Spleen (tissue), 11 donors: ENCODE data around the gene PPP1CB. TPM values are rescaled to one million over a fixed set of nuclear protein-coding genes. Genes with fewer than 3 reads are reported as not detected.

Experiments used
- DNase-seq: peaks from one replicate; pipeline ENCODE4 v3.0.0-alpha.2; 2020
- H3K27ac ChIP-seq, 8 donors: fragments of 200-600 bp; sonication (generic) in 7 of 8; 1 replicate in 4 of 8; 2 replicates in 4 of 8; pipeline versions ENCODE4 v1.5.0 to v1.8.0; 2016 to 2021; ENCODE audit warnings: inconsistent platforms in 4 of 8, mild to moderate bottlenecking in 4 of 8, moderate library complexity in 1 of 8
- H3K27me3 ChIP-seq, 7 donors: fragments of 200-600 bp; sonication (generic) in 6 of 7; replicated peaks in 1 of 7; 1 replicate in 4 of 7; 2 replicates in 3 of 7; pipeline versions ENCODE4 v1.5.0 to v1.8.0; 2016 to 2021; ENCODE audit warnings: inconsistent platforms in 3 of 7, mild to moderate bottlenecking in 1 of 7
- H3K36me3 ChIP-seq, 6 donors: fragments of 200-600 bp; sonication (generic) in 5 of 6; 1 replicate in 4 of 6; 2 replicates in 2 of 6; pipeline versions ENCODE4 v1.5.0 to v1.8.0; 2016 to 2021; ENCODE audit warnings: inconsistent platforms in 2 of 6
- H3K4me1 ChIP-seq, 6 donors: fragments of 200-600 bp; sonication (generic) in 5 of 6; 1 replicate in 3 of 6; 2 replicates in 3 of 6; pipeline versions ENCODE4 v1.5.0 to v1.8.0; 2016 to 2021; ENCODE audit warnings: inconsistent platforms in 3 of 6
- H3K4me3 ChIP-seq, 8 donors: fragments of 200-600 bp; sonication (generic) in 7 of 8; 1 replicate in 4 of 8; 2 replicates in 4 of 8; pipeline versions ENCODE4 v1.5.0 to v1.8.0; 2016 to 2021; ENCODE audit warnings: inconsistent platforms in 4 of 8, mild to moderate bottlenecking in 4 of 8, moderate library complexity in 2 of 8
- H3K9me3 ChIP-seq, 8 donors: fragments of 200-600 bp; sonication (generic) in 7 of 8; 1 replicate in 4 of 8; 2 replicates in 4 of 8; pipeline versions ENCODE4 v1.5.0 to v1.8.0; 2016 to 2021; ENCODE audit warnings: inconsistent platforms in 4 of 8
- POLR2A ChIP-seq, 3 donors: fragments of 450-650 bp; IDR thresholded peaks; one replicate each; pipeline ENCODE4 v1.5.1; 2017; ENCODE audit warnings: antibody characterized with exemption in 3 of 3, mild to moderate bottlenecking in 1 of 3
- POLR2AphosphoS5 ChIP-seq, 3 donors: sonication (generic); formaldehyde crosslinking; IDR thresholded peaks; one replicate each; pipeline ENCODE4 v1.5.1; 2017; ENCODE audit warnings: antibody characterized with exemption in 3 of 3
- WGBS, 5 donors: extraction: QIAGEN DNeasy Blood & Tissue Kit in 3 of 5; methylation state at CpG; one replicate each; pipeline versions ENCODE4 v1.1.5 to v1.1.7; 2013 to 2018; 5-methylcytosine and 5-hydroxymethylcytosine counted together
- intact Hi-C: fragments of 100-400 bp; cut with DNase I; formaldehyde crosslinking; loops from one replicate; pipeline ENCODE4 v1.15.0; 2023; ENCODE audit warnings: low total_unique reads
- polyA plus RNA-seq, 3 donors: library from polyadenylated mRNA; stranded (reverse); fragments of 200-250 nt; gene quantifications; one replicate each; pipeline ENCODE4 v1.2.1, GENCODE V29; 2013
- total RNA-seq, 7 donors: library from RNA; depleted of rRNA in 3 of 7; stranded (reverse); fragments of >200 nt in 3 of 7; fragmentation: NEBNext Ultra II Directional in 4 of 7; extraction: Animal tissue kit (Norgen Biotek cat#: 25700) in 4 of 7; gene quantifications; one replicate each; pipeline versions ENCODE4 v1.1.0 to v1.2.1, GENCODE V29; 2016 to 2021
- TF ChIP-seq, protein P1 (sequence below), 11 experiments: fragments of 200-600 bp in 7 of 11; fragments of 450-650 bp in 4 of 11; sonication (generic) in 4 of 11; IDR thresholded peaks in 8 of 11; conservative IDR thresholded peaks in 3 of 11; 1 replicate in 7 of 11; 2 replicates in 4 of 11; pipeline versions ENCODE4 v1.4.0 to v1.8.0; 2016 to 2021; ENCODE audit warnings: antibody characterized with exemption in 11 of 11, inconsistent platforms in 4 of 11, mild to moderate bottlenecking in 1 of 11
- donor health status: healthy with polysubstance abuse.
- donor health status: DM: no; HTN: no; CAD: no; lungs with moderate emphysema.
- donor health status: DM: no; HTN: no; CAD: no.
- donor health status: Bipolar disorder and iron deficiency.
- donor health status: healthy.
- donor health status: DM: no; HTN: no; CAD: no.
- donor health status: DM: yes; HTN: yes; CAD: no.

Gene PPP1CB
- total and polyA plus RNA-seq, 10 donors, result 40.4 to 244 (median 187) TPM

DNA sequence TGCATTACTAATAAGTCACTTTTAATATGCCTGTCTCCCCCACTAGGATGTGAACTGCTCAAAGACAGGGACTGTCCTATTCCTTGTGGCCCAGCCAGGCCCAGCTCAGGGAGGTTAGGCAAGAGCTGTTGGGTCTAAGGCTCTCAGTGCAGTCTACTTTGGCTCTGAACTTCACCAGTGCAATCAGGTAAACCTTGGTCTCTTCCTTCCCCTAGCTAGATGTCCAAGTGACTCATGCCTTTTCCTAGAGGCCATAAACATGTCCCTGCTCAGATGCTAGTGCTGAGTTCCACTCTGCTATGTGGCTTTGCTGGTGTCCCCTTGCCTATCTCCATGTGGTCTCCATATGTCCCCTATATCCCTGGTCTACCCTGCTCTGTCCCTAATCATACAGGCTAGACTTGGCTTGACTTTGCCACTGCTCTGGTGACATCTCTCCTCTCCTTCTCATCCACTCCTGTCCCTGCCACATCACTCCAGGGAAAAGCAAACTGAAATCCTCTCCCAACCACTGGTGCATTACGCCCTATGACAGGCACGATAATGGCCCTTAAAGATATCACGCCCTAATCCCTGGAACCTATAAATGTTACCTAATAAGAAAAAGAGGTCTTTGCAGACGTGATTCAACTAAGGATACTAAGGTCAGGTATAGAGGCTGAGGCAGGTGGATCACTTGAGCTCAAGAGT is 45.7 kb upstream of the PPP1CB start:
- H3K27me3 ChIP-seq, result no peaks in the 10 kb centered on the region
- no peaks in the 10 kb centered on the region for H3K36me3 ChIP-seq
- 89 to 97% (median 95%) methylated on average over 4 of the region's 4 CpGs for WGBS, 5 donors
- intact Hi-C loops, result no loop called here
- H3K4me1 ChIP-seq, result peaks cover 0 to 3% (median 0%) of the 10 kb centered on the region in 6 donors
- no peak for DNase-seq
- TF ChIP-seq POLR2AphosphoS5 (IDR thresholded peaks at IDR 0.05) (no peak), POLR2A (IDR thresholded peaks at IDR 0.05) (no peak)
- TF ChIP-seq, protein P1, sequence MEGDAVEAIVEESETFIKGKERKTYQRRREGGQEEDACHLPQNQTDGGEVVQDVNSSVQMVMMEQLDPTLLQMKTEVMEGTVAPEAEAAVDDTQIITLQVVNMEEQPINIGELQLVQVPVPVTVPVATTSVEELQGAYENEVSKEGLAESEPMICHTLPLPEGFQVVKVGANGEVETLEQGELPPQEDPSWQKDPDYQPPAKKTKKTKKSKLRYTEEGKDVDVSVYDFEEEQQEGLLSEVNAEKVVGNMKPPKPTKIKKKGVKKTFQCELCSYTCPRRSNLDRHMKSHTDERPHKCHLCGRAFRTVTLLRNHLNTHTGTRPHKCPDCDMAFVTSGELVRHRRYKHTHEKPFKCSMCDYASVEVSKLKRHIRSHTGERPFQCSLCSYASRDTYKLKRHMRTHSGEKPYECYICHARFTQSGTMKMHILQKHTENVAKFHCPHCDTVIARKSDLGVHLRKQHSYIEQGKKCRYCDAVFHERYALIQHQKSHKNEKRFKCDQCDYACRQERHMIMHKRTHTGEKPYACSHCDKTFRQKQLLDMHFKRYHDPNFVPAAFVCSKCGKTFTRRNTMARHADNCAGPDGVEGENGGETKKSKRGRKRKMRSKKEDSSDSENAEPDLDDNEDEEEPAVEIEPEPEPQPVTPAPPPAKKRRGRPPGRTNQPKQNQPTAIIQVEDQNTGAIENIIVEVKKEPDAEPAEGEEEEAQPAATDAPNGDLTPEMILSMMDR (IDR thresholded peaks at IDR 0.05 in 8 of 11, conservative IDR thresholded peaks at IDR 0.05 in 3 of 11), result no peak
- no peak overlapping the region for H3K27ac ChIP-seq
- peaks cover 0 to 21% (median 11%) of the 10 kb centered on the region in 8 donors for H3K9me3 ChIP-seq
- no peak overlapping the region for H3K4me3 ChIP-seq

DNA sequence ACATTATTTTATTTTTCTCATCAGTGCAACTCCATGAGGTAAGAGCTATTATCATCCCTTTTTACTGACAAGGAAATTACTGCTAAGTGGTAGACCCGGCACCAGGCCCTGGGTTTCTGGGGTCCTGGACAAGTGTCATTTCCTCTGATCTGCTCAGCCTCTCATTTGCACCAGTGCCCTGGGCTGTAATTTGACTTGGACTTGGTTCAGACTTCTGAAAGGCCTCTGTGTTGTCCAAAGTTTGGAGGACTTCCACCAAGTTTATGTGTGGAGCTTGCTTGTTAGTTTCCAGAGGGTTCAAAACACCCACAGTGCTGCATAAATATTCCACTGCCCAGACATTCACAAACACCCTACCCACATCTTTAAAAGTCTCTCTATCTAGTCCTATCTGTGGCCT is 44.0 kb upstream of the PPP1CB start:
- Histone ChIP-seq H3K9me3 (peaks cover 0 to 21% (median 11%) of the 10 kb centered on the region in 8 donors), H3K36me3 (no peaks in the 10 kb centered on the region), H3K4me1 (peaks cover 0 to under 1% (median 0%) of the 10 kb centered on the region in 6 donors), H3K4me3 (no peak overlapping the region), H3K27me3 (no peaks in the 10 kb centered on the region), H3K27ac (no peak overlapping the region)
- no peak for TF ChIP-seq POLR2A (IDR thresholded peaks at IDR 0.05)
- no peak for TF ChIP-seq POLR2AphosphoS5 (IDR thresholded peaks at IDR 0.05)
- TF ChIP-seq, protein P1 (IDR thresholded peaks at IDR 0.05 in 8 of 11, conservative IDR thresholded peaks at IDR 0.05 in 3 of 11), result no peak
- intact Hi-C loops, result no loop called here
- 23 to 87% (median 52%) methylated on average over 1 of the region's 1 CpG for WGBS, 5 donors
- DNase-seq, result peak; percentile 16

DNA sequence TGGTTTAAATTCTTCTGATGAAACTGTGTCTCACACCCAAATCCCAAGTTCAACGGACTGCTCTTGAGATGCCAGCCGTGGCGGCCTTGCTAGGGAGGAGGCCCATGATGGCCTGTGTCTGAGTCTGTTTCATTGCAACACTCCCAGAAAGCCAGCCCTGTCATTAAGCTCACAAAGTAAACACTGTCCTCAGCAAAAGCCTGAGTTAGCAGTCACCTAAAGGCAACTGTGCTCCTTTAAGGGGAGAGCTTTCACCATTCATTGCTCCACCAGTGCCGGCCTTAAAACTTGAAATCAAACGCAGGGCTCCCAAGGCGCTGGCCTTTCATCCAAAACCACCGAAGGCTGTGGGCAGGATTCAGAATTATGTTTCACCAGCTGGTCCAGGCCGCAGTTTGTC is 42.5 kb upstream of the PPP1CB start:
- Histone ChIP-seq H3K36me3 (no peaks in the 10 kb centered on the region), H3K9me3 (peaks cover 0 to 21% (median 11%) of the 10 kb centered on the region in 8 donors), H3K27ac (no peak overlapping the region), H3K4me1 (peaks cover 0 to 9% (median 0%) of the 10 kb centered on the region in 6 donors), H3K27me3 (no peaks in the 10 kb centered on the region), H3K4me3 (no peak overlapping the region)
- peak; percentile 23 for DNase-seq
- TF ChIP-seq POLR2A (IDR thresholded peaks at IDR 0.05) (no peak), POLR2AphosphoS5 (IDR thresholded peaks at IDR 0.05) (no peak)
- TF ChIP-seq, protein P1 (IDR thresholded peaks at IDR 0.05 in 8 of 11, conservative IDR thresholded peaks at IDR 0.05 in 3 of 11), result no peak
- intact Hi-C loops, result no loop called here
- WGBS, 5 donors, result 85 to 95% (median 88%) methylated on average over 8 of the region's 8 CpGs

DNA sequence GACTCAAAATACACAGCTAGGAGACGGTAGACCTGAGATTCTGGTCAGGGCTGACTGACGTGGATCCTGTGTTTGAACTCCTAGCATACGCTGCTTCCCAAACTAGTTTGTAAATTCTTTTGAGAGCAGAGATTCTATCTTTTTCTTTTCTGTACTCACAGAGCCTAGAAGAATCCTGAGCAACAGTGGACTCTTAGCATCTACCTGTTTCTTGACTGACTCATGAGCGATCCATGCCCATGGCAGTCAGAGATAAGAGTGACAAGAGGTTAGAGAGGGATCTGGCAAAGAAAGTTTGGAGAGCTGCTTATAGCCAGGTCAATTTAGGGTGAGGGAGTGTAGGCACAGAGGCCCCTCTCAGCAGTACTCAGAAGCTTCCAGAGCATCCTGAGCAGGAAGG is 41.1 kb upstream of the PPP1CB start:
- TF ChIP-seq, protein P1 (IDR thresholded peaks at IDR 0.05 in 8 of 11, conservative IDR thresholded peaks at IDR 0.05 in 3 of 11), result no peak
- TF ChIP-seq POLR2AphosphoS5 (IDR thresholded peaks at IDR 0.05), result no peak
- no peak for TF ChIP-seq POLR2A (IDR thresholded peaks at IDR 0.05)

More for the DNA sequence above, 41.1 kb upstream of the PPP1CB start:
- Histone ChIP-seq H3K9me3 (peaks cover 0 to 13% (median 3%) of the 10 kb centered on the region in 8 donors), H3K27ac (no peak overlapping the region), H3K4me3 (no peak overlapping the region), H3K27me3 (no peaks in the 10 kb centered on the region), H3K36me3 (no peaks in the 10 kb centered on the region), H3K4me1 (peaks cover 0 to 23% (median 7%) of the 10 kb centered on the region in 6 donors)
- no peak for DNase-seq
- intact Hi-C loops, result no loop called here
- WGBS, 5 donors, result 93 to 98% (median 94%) methylated on average over 4 of the region's 4 CpGs
